Astrocyte of the cerebellum (primary cell): ENCODE data around the gene SLC27A6.

Experiments used
- DNase-seq: peaks from one replicate; pipeline ENCODE4 v3.0.0-alpha.2; 2011; ENCODE audit warnings: low read depth
- H3K4me3 ChIP-seq: 2 replicates; pipeline ENCODE4 v1.5.1; 2011; ENCODE audit warnings: mild to moderate bottlenecking, low read depth, low read length, moderate library complexity
- in situ Hi-C: cut with HindIII; loops from 2 replicates; pipeline ENCODE4 v1.10.0; 2017; ENCODE audit warnings: low sequenced_read_pairs
- TF ChIP-seq, protein P1 (sequence below): IDR thresholded peaks from 2 replicates; pipeline ENCODE4 v1.5.1; 2012; ENCODE audit warnings: low read length, low read depth, moderate library complexity, mild to moderate bottlenecking; ENCODE audit errors: missing control alignments

Gene SLC27A6

GRCh38 chr5:129001841-129002526 is 36.7 kb downstream of the SLC27A6 start:
- no peak for DNase-seq
- TF ChIP-seq, protein P1, sequence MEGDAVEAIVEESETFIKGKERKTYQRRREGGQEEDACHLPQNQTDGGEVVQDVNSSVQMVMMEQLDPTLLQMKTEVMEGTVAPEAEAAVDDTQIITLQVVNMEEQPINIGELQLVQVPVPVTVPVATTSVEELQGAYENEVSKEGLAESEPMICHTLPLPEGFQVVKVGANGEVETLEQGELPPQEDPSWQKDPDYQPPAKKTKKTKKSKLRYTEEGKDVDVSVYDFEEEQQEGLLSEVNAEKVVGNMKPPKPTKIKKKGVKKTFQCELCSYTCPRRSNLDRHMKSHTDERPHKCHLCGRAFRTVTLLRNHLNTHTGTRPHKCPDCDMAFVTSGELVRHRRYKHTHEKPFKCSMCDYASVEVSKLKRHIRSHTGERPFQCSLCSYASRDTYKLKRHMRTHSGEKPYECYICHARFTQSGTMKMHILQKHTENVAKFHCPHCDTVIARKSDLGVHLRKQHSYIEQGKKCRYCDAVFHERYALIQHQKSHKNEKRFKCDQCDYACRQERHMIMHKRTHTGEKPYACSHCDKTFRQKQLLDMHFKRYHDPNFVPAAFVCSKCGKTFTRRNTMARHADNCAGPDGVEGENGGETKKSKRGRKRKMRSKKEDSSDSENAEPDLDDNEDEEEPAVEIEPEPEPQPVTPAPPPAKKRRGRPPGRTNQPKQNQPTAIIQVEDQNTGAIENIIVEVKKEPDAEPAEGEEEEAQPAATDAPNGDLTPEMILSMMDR = no peak
- H3K4me3 ChIP-seq = no peak overlapping the region
- in situ Hi-C loops = no loop called here

GRCh38 chr5:129002527-129002842 is 37.2 kb downstream of the SLC27A6 start:
- TF ChIP-seq, protein P1 = no peak
- DNase-seq = no peak
- H3K4me3 ChIP-seq = no peak overlapping the region
- in situ Hi-C loops = no loop called here

DNA sequence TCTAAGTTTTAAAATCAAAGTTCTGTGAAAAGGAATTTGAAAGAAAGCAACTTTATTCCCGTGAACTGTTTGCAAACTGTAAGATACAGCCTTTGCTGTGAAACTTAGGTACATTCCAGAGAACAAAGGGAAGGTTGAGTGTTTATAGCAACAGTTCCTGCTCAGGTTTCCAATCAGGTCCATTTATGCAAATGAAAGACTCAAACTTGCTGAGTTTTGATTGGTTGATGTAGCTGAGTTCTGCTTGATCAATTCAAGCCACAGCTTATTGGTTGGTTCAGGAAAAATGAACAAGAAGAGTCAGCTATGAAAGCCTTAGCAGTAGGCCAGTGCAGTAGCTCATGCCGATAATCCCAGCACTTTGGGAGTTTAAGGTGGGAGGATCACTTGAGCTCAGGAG is 37.9 kb downstream of the SLC27A6 start:
- in situ Hi-C loops = no loop called here
- no peak for DNase-seq
- TF ChIP-seq, protein P1 = no peak

DNA sequence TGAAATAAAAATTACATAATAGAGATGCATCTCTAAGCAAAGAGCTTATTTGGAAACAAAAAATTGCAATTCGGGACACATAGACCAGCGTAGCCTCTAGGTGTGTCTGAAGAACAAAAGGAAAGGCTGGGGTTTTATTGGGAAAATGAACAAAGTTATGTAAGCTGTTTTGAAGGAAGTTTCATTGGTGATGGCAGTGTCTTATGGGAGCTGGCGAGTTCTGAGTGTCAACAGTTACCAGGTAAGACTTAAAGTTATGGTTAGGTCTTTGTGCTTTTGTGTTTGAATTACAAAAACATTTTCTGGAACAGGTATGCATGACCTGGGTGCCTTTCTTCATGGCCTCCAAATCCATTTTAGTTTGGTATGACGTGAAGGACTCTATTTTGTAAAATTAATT is 48.9 kb downstream of the SLC27A6 start:
- in situ Hi-C loops = no loop called here
- no peak for DNase-seq
- TF ChIP-seq, protein P1 = no peak
- no peak overlapping the region for H3K4me3 ChIP-seq

More for the DNA sequence above, 37.9 kb downstream of the SLC27A6 start:
- H3K4me3 ChIP-seq = no peak overlapping the region

DNA sequence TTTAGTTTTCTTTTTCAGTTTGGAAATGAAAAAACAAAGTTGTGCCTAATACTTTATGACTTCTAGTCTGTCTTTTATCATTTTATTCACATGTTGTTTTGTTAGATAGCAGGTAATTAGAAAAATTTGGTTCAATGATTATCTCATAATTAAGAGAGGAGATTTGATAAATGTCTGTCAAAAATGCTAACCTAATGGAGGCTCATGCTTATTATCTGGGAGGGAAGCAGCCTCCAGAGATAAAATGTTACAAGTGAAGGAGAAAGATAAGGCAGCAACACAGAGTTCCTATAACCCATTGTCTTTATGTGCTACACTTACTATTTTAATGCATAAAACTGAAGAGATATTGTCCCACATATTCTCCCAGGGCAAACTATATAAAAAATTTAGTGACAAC is 53.5 kb downstream of the SLC27A6 start:
- TF ChIP-seq, protein P1 = no peak
- in situ Hi-C loops = no loop called here
- no peak overlapping the region for H3K4me3 ChIP-seq
- DNase-seq = no peak

DNA sequence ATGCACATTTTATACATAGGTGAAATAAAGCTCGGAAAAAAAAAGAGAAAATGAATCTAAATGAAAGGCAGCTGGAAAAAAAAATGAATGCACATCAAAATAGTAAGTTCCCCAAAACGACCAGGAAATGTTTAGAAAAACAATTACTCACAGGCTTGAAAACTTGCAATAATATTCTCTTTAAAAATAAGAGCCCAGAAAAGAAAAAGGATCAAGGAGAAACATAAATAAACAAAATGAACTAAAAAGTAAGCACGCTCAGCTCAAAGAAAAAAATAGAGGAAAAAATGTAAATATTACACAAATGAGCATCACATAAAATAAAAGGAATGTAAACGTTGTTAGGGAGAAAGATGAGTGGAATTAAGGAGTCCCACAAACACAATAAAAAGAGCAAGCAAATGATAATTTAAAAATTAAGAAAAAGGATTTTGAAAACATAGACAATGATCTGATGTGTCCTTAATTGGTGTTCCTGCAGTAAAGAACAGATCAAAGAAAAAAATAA is 54.2 kb downstream of the SLC27A6 start:
- no peak for DNase-seq

More for the DNA sequence above, 54.2 kb downstream of the SLC27A6 start:
- in situ Hi-C loops = no loop called here
- TF ChIP-seq, protein P1 = no peak
- no peak overlapping the region for H3K4me3 ChIP-seq
